ENCODE measurements around the gene MTSS2. TPM values are rescaled to one million over a fixed set of nuclear protein-coding genes. Genes with fewer than 3 reads are reported as not detected.

MTSS2 gene
- total and polyA plus RNA-seq, 7 experiments from 2014 or later = 1.4 to 16.7 (median 11.5) TPM; not detected in 2

DNA sequence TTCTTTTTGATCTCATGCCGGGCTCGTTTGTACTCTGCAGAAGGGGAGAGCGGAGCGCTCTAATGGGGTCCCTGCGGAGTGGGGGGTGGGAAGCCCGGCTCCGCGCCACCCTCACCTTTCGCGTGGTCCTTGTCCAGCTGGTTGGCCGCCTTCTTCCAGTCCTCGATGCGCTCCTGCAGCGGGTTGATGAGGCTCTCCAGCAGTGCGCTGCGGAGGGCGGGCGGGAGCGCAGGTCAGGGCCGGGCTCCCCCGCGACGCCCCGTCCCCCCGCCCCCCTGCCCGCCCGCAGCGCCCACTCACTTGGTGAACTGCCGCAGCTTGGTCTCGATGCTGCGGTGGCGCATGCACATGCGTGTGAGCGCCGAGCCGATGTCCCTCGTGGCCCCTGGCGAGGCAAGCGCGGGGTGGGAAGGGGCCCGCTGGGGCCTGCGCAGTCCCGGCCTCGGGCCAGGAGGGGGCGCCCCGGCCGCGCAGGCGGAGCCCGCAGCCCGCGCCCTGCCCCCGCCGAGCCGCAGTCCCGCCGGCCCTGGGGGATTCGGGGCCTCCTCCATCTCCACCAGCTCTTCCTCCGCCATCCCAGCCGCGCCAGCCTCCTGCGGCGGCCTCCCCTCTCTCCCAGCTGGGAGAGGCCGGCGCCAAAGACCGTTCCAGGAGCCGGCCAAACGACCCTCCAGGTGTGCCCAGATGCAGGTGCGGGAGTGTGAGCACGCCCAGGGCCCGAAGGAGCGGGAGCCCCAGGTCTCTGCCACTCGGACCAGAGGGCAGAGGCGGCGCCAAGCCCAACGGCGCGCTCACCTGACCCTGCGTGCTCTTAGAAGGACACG lies 6.0 kb downstream of the MTSS2 start:
- peaks cover 0 to 3% of the 10 kb centered on the region in 2 donors for H3K4me1 ChIP-seq (ENCODE audit: control insufficient read depth in 2 of 2, insufficient read depth in 2 of 2, low read length in 2 of 2)
- Mint-ChIP-seq H3K27ac (no peak overlapping the region), H3K27me3 (peaks cover 0 to 8% (median 3%) of the 10 kb centered on the region in 5 donors), H3K4me1 (peaks cover 0 to 7% (median 0%) of the 10 kb centered on the region in 7 donors), H3K4me3 (no peak overlapping the region), H3K9me3 (peaks cover 0 to 2% (median 0%) of the 10 kb centered on the region in 11 donors), H3K36me3 (peaks cover 0 to 3% (median 0%) of the 10 kb centered on the region in 5 donors)
- CTCF ChIA-PET = interaction anchor here (0.5 to 3.9 kb wide), 4 partner anchors 8 to 355 kb away, joined by 3 to 33 read pairs (median 4); no protein-coding TSS in a partner anchor
- no peak overlapping the region for H3K4me3 ChIP-seq (ENCODE audit: low read length)
- no peaks in the 10 kb centered on the region for H3K9me3 ChIP-seq (ENCODE audit: control insufficient read depth in 2 of 3, low read length in 3 of 3)
- ATAC-seq = no peak
- DNase-seq = peak in 2 of 9 donors; percentile 7 to 37
- POLR2A ChIA-PET = interaction anchor here (1.2 kb wide), 1 partner anchor 91 kb away, joined by 4 read pairs; no protein-coding TSS in a partner anchor
- H3K27ac ChIP-seq (ENCODE audit: low read depth, low read length) = no peak overlapping the region
- intact Hi-C loops (cut with micrococcal nuclease) = loop anchor here (1.0 kb wide), 1 partner anchor 91 kb away; no protein-coding TSS in a partner anchor
- H3K36me3 ChIP-seq (ENCODE audit: control insufficient read depth in 2 of 3, insufficient read depth in 3 of 3, low read length in 3 of 3) = no peaks in the 10 kb centered on the region
- peaks cover 0 to 4% of the 10 kb centered on the region in 2 donors for H3K27me3 ChIP-seq (ENCODE audit: control insufficient read depth in 2 of 2, insufficient read depth in 2 of 2, low read length in 2 of 2)

DNA sequence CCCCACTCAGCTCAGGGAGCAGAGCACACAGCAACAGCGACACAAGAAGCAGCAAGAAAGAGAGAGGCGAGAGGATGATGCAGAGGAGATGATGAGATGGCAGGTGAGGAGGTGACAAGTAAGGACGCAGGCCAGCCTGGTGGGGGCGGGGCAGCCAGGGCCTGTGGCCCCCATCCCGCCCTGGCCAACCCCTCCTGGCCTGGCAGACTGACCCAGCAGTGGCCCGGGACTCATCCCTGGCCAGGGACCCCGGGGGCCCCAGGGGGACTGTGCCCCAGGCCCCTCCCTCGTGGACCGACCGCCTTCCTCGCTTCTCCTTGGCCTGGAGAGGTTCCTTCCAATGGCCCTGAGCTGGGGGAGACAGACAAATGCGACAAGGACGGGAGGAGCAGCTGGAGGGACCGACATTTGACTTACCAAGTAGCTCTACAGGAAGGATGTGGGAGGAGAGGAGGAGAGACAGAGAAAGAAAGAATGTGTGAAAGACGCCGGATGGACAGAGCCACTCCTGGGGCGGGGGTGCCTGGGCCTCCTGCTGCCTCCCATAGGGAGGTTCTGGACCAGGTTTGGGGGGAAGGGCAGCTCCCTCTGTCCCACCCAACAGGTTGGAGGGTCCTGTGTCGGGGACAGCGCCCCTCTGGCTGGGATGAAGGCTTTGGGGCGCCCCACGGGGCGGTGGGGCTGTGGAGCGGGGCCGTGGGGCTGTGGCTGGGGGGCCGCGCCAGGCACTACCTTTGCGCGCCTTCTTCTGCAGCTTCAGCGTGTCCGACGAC lies 6.8 kb downstream of the MTSS2 start:
- ChIA-PET CTCF (interaction anchor here (0.5 to 3.9 kb wide), 5 partner anchors 9 to 633 kb away, joined by 3 to 33 read pairs (median 4); no protein-coding TSS in a partner anchor), POLR2A (interaction anchor here (1.2 kb wide), 1 partner anchor 92 kb away, joined by 4 read pairs; no protein-coding TSS in a partner anchor)
- peaks cover 0 to 4% (median 0%) of the 10 kb centered on the region in 11 donors for H3K9me3 Mint-ChIP-seq
- Histone ChIP-seq H3K27me3 (ENCODE audit: control insufficient read depth in 2 of 2, insufficient read depth in 2 of 2, low read length in 2 of 2) (no peaks in the 10 kb centered on the region), H3K9me3 (ENCODE audit: control insufficient read depth in 2 of 3, low read length in 3 of 3) (no peaks in the 10 kb centered on the region), H3K4me1 (ENCODE audit: control insufficient read depth in 2 of 2, insufficient read depth in 2 of 2, low read length in 2 of 2) (no peaks in the 10 kb centered on the region), H3K36me3 (ENCODE audit: control insufficient read depth in 2 of 3, insufficient read depth in 3 of 3, low read length in 3 of 3) (no peaks in the 10 kb centered on the region), H3K4me3 (ENCODE audit: low read length) (no peak overlapping the region), H3K27ac (ENCODE audit: low read depth, low read length) (no peak overlapping the region)
- peaks cover 0 to 5% (median 0%) of the 10 kb centered on the region in 7 donors for H3K4me1 Mint-ChIP-seq
- intact Hi-C loops (cut with micrococcal nuclease) = loop anchor here in 1 of 2 donors (1.0 kb wide), 1 partner anchor 92 kb away; no protein-coding TSS in a partner anchor
- H3K36me3 Mint-ChIP-seq = peaks cover 0 to 3% (median 0%) of the 10 kb centered on the region in 5 donors
- peak overlapping the region in 1 of 10 donors; percentile 30 for H3K4me3 Mint-ChIP-seq
- H3K27ac Mint-ChIP-seq = no peak overlapping the region
- H3K27me3 Mint-ChIP-seq = peaks cover 0 to 4% (median 3%) of the 10 kb centered on the region in 5 donors
- ATAC-seq (no peak), DNase-seq (peak in 1 of 9 donors; percentile 4)

DNA sequence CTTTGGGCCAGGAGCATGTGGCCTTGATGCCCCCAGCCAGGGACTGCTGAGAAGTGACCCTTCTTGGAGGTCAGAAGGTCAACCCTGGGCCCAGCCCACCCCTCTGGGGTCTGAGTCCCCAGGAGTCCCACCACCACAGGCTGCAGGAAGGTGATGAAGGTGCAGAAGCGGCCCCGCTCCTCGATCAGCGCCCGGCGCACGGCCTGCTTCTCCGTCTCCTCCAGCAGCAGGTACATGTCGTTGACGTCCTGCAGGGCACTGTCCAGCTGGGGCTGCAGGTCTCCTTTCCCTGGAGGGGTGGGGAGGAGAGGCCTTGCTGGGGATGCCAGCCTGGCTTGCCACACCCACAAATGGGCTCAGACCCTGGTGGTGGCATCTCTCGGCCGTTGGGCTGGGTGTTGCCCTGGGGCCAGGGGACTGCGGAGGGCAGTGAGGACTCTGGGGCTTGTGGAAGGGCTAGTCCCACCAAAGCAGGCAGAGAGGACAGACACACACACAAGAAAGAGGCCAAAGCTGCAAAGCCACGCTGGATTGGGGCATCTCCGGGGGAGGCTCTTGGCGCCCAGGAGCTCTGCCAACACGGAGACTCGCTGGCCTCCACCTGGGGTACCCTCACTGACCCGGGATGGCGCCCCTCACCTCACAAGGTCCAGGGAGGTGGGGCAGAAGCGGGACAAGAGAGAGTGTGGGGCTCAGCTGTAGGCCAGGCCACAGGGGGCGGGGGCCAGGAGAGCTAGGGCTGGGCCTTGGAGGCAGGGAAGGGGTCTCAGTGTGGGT lies 7.5 kb downstream of the MTSS2 start:
- H3K27ac Mint-ChIP-seq = no peak overlapping the region
- peaks cover 0 to 3% (median 0%) of the 10 kb centered on the region in 5 donors for H3K36me3 Mint-ChIP-seq
- Histone ChIP-seq H3K9me3 (ENCODE audit: control insufficient read depth in 2 of 3, low read length in 3 of 3) (no peaks in the 10 kb centered on the region), H3K36me3 (ENCODE audit: control insufficient read depth in 2 of 3, insufficient read depth in 3 of 3, low read length in 3 of 3) (no peaks in the 10 kb centered on the region), H3K4me1 (ENCODE audit: control insufficient read depth in 2 of 2, insufficient read depth in 2 of 2, low read length in 2 of 2) (no peaks in the 10 kb centered on the region), H3K27me3 (ENCODE audit: control insufficient read depth in 2 of 2, insufficient read depth in 2 of 2, low read length in 2 of 2) (no peaks in the 10 kb centered on the region), H3K27ac (ENCODE audit: low read depth, low read length) (no peak overlapping the region), H3K4me3 (ENCODE audit: low read length) (no peak overlapping the region)
- H3K4me1 Mint-ChIP-seq = peaks cover 0 to 5% (median 0%) of the 10 kb centered on the region in 7 donors
- ChIA-PET POLR2A (no interaction called here), CTCF (interaction anchor here (1.0 to 3.9 kb wide), 2 partner anchors 10 to 92 kb away, joined by 4 to 33 read pairs; no protein-coding TSS in a partner anchor)
- ATAC-seq (no peak), DNase-seq (peak in 1 of 9 donors; percentile 7)
- no peak overlapping the region for H3K4me3 Mint-ChIP-seq
- H3K27me3 Mint-ChIP-seq = peaks cover 0 to 4% (median 0%) of the 10 kb centered on the region in 5 donors
- intact Hi-C loops (cut with micrococcal nuclease) = no loop called here
- peaks cover 0 to 4% (median 0%) of the 10 kb centered on the region in 11 donors for H3K9me3 Mint-ChIP-seq

DNA sequence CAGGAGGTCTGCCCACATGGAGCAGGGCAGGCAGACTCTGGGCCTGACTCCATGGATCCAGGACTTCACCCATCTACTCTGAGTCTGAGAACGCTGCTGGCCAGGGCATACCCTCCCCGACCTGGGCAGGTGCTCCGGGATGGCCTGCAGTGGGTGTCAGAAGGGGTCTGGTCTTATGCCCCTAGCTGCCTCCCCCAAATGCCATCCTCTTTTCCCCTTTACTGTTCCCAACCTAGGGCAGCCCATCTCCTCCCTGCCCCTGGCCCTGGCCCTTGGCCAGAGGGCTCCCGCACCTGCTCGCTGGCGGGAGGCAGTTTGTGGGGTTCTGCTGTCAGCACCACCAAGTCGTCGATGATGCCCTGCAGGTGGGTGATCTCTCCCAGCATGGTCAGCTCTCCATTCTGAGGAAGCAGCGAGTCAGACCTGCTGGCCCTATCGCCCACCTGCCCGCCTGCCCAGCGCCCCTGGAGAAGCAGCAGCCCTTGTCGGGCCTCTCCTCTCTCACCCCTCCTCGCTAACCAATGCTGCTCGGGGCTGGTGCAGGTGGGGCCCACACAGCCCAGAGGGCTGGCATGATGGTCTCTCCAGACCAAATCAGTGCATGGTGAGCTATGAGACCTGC lies 8.2 kb downstream of the MTSS2 start:
- Histone ChIP-seq H3K27me3 (ENCODE audit: control insufficient read depth in 2 of 2, insufficient read depth in 2 of 2, low read length in 2 of 2) (no peaks in the 10 kb centered on the region), H3K4me3 (ENCODE audit: low read length) (no peak overlapping the region), H3K27ac (ENCODE audit: low read depth, low read length) (no peak overlapping the region), H3K4me1 (ENCODE audit: control insufficient read depth in 2 of 2, insufficient read depth in 2 of 2, low read length in 2 of 2) (no peaks in the 10 kb centered on the region), H3K9me3 (ENCODE audit: control insufficient read depth in 2 of 3, low read length in 3 of 3) (no peaks in the 10 kb centered on the region), H3K36me3 (ENCODE audit: control insufficient read depth in 2 of 3, insufficient read depth in 3 of 3, low read length in 3 of 3) (no peaks in the 10 kb centered on the region)
- Mint-ChIP-seq H3K27me3 (peaks cover 0 to 2% (median 0%) of the 10 kb centered on the region in 5 donors), H3K27ac (no peak overlapping the region), H3K4me1 (peaks cover 0 to 5% (median 0%) of the 10 kb centered on the region in 7 donors), H3K9me3 (peaks cover 0 to 4% (median 0%) of the 10 kb centered on the region in 11 donors), H3K4me3 (no peak overlapping the region), H3K36me3 (peaks cover 0 to under 1% (median 0%) of the 10 kb centered on the region in 5 donors)
- intact Hi-C loops (cut with micrococcal nuclease) = no loop called here
- ChIA-PET CTCF (interaction anchor here (3.9 kb wide), 1 partner anchor 93 kb away, joined by 33 read pairs; no protein-coding TSS in a partner anchor), POLR2A (no interaction called here)
- no peak for ATAC-seq
- DNase-seq = no peak

DNA sequence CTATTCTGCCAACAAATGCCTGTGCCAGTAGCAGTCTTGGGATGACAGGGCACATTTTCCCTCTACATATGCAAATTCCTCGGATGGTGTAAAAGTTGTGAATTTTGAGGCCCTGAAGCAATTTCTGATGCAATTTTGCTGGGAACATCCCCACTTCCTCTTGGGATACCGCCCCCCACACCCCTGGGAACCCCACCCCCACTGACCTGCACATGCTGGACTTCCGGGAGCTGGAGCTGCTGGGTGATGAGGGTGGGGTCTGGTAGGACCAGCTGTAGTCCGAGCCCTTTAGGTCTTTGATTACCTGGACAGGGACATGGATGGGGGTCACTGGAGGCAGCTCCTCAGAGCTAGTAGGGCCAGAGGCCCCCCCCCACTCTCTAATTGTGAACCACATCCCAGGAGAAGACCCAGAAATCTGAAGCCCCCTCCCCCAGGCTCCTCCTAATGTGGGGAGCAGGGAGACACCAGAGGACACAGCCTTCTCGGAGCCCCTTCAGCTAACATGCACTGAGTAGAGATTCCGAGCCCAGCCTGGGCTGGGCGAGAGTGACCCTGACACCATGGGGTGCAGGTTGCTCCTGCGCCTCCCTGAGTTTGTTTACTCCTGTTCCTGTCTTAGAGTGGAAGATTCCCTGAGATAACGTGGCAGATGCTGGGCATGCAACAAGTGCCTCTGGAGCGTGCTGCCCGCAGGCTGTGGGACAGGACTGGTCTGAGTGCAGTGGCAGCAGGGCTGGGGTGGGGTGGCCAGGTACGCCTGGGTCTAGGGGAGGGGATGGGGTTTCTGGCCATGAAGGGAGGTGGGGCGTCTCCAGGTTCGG lies 9.0 kb downstream of the MTSS2 start:
- no peaks in the 10 kb centered on the region for H3K9me3 ChIP-seq (ENCODE audit: control insufficient read depth in 2 of 3, low read length in 3 of 3)
- H3K27me3 ChIP-seq (ENCODE audit: control insufficient read depth in 2 of 2, insufficient read depth in 2 of 2, low read length in 2 of 2) = no peaks in the 10 kb centered on the region
- Mint-ChIP-seq H3K9me3 (peaks cover 0 to 4% (median 0%) of the 10 kb centered on the region in 11 donors), H3K36me3 (no peaks in the 10 kb centered on the region), H3K4me3 (no peak overlapping the region), H3K27ac (peak overlapping the region in 1 of 9 donors; percentile 22), H3K4me1 (peaks cover 0 to 5% (median 0%) of the 10 kb centered on the region in 7 donors), H3K27me3 (no peaks in the 10 kb centered on the region)
- CTCF ChIA-PET = no interaction called here
- ATAC-seq (no peak), DNase-seq (no peak)
- intact Hi-C loops (cut with micrococcal nuclease) = no loop called here
- H3K4me1 ChIP-seq (ENCODE audit: control insufficient read depth in 2 of 2, insufficient read depth in 2 of 2, low read length in 2 of 2) = no peaks in the 10 kb centered on the region
- POLR2A ChIA-PET = no interaction called here
- no peak overlapping the region for H3K27ac ChIP-seq (ENCODE audit: low read depth, low read length)
- H3K4me3 ChIP-seq (ENCODE audit: low read length) = no peak overlapping the region
- H3K36me3 ChIP-seq (ENCODE audit: control insufficient read depth in 2 of 3, insufficient read depth in 3 of 3, low read length in 3 of 3) = no peaks in the 10 kb centered on the region
